ENCODE data around the gene CEMIP.

The CEMIP gene

GRCh38 chr15:80785335-80785734, 6.2 kb downstream of the CEMIP start:
- no peak for DNase-seq

GRCh38 chr15:80785811-80786354, 6.7 kb downstream of the CEMIP start:
- DNase-seq: no peak

- DNase-seq: no peak
Measured at GRCh38 chr15:80787316-80787715, 8.1 kb downstream of the CEMIP start.

- DNase-seq: peak in 1 of 4 experiments; percentile 10
Measured at GRCh38 chr15:80788536-80788935, 9.4 kb downstream of the CEMIP start.

GRCh38 chr15:80789296-80789695, 10.1 kb downstream of the CEMIP start:
- DNase-seq: peak; percentile 64 to 88 (median 74)

GRCh38 chr15:80789796-80790195, 10.6 kb downstream of the CEMIP start:
- DNase-seq: peak in 3 of 4 experiments; percentile 30 to 53 (median 52)

GRCh38 chr15:80790236-80790635, 11.1 kb downstream of the CEMIP start:
- peak in 2 of 4 experiments; percentile 15 to 23 for DNase-seq

GRCh38 chr15:80791004-80791403, 11.8 kb downstream of the CEMIP start:
- DNase-seq: no peak

- DNase-seq: no peak
Measured at GRCh38 chr15:80796407-80796806, 17.2 kb downstream of the CEMIP start.

- no peak for DNase-seq
Measured at GRCh38 chr15:80798911-80799310, 19.7 kb downstream of the CEMIP start.

GRCh38 chr15:80800067-80800466, 20.9 kb downstream of the CEMIP start:
- DNase-seq: no peak

- peak; percentile 71 to 85 (median 79) for DNase-seq
Measured at GRCh38 chr15:80801891-80802680, 22.9 kb downstream of the CEMIP start.

GRCh38 chr15:80803580-80804525, 24.7 kb downstream of the CEMIP start:
- DNase-seq: peak in 3 of 4 experiments; percentile 19 to 22 (median 21)

GRCh38 chr15:80804970-80805495, 25.9 kb downstream of the CEMIP start:
- no peak for DNase-seq

GRCh38 chr15:80811781-80812315, 32.7 kb downstream of the CEMIP start:
- no peak for DNase-seq

GRCh38 chr15:80815106-80815505, 35.9 kb downstream of the CEMIP start:
- DNase-seq: no peak

GRCh38 chr15:80816049-80816653, 37.0 kb downstream of the CEMIP start:
- no peak for DNase-seq

GRCh38 chr15:80816936-80817335, 37.8 kb downstream of the CEMIP start:
- DNase-seq: peak in 3 of 4 experiments; percentile 35 to 58 (median 49)

- DNase-seq: no peak
Measured at GRCh38 chr15:80817901-80818300, 38.7 kb downstream of the CEMIP start.

GRCh38 chr15:80819001-80819400, 39.8 kb downstream of the CEMIP start:
- DNase-seq: peak; percentile 38 to 68 (median 61)

- no peak for DNase-seq
Measured at GRCh38 chr15:80820092-80820491, 40.9 kb downstream of the CEMIP start.

GRCh38 chr15:80822256-80822655, 43.1 kb downstream of the CEMIP start:
- no peak for DNase-seq
